K562 (cell line): ENCODE measurements around the gene CELA3B. TPM values are rescaled to one million over a fixed set of nuclear protein-coding genes. Genes with fewer than 3 reads are reported as not detected.

ENCODE experiments used
- ARID3A ChIP-seq: IDR thresholded peaks from 2 replicates; pipeline ENCODE4 v1.6.1; 2012; ENCODE audit warnings: low read depth, low read length, improper control_type of control experiment, borderline replicate concordance
- CC2D1A ChIP-seq: fragments of 450-650 bp; IDR thresholded peaks from 2 replicates; pipeline ENCODE4 v1.6.1; 2017; ENCODE audit warnings: mild to moderate bottlenecking
- CCAR2 ChIP-seq: fragments of 200-400 bp; formaldehyde crosslinking; IDR thresholded peaks from 2 replicates; pipeline ENCODE4 v1.6.1; 2017; ENCODE audit warnings: mild to moderate bottlenecking, low read depth, low read length
- CHCHD3 ChIP-seq: fragments of 250-450 bp; sonication (Bioruptor Pico); IDR thresholded peaks from 2 replicates; pipeline ENCODE4 v2.1.2; 2022; ENCODE audit warnings: mild to moderate bottlenecking
- ELF4 ChIP-seq: fragments of 450-650 bp; formaldehyde crosslinking; IDR thresholded peaks from 2 replicates; pipeline ENCODE4 v1.4.0; 2022; ENCODE audit warnings: missing genetic modification characterization
- HDGF ChIP-seq: fragments of 450-650 bp; IDR thresholded peaks from 2 replicates; pipeline ENCODE4 v1.6.1; 2016
- HLTF ChIP-seq: fragments of 450-650 bp; IDR thresholded peaks from 2 replicates; pipeline ENCODE4 v1.6.1; 2016
- HNRNPK ChIP-seq: fragments of 200-400 bp; formaldehyde crosslinking; IDR thresholded peaks from one replicate; pipeline ENCODE4 v1.6.1; 2018; ENCODE audit warnings: mild to moderate bottlenecking, low read depth, low read length; ENCODE audit not compliant: poor library complexity, severe bottlenecking
- MYC ChIP-seq, 2 experiments: fragments of 250-450 bp in 1 of 2; sonication (Bioruptor Pico) in 1 of 2; IDR thresholded peaks; 2 replicates each; pipeline versions ENCODE4 v1.5.1 to v1.6.1; 2012 to 2021; ENCODE audit warnings: low read depth in 2 of 2, borderline replicate concordance in 1 of 2, improper control_type of control experiment in 1 of 2, low read length in 1 of 2, mild to moderate bottlenecking in 1 of 2, moderate library complexity in 1 of 2
- NR0B1 ChIP-seq: fragments of 450-650 bp; IDR thresholded peaks from one replicate; pipeline ENCODE4 v1.6.1; 2018; ENCODE audit warnings: mild to moderate bottlenecking, moderate library complexity; ENCODE audit not compliant: partially characterized antibody
- NRF1 ChIP-seq, 2 experiments: fragments of 450-650 bp; IDR thresholded peaks in 1 of 2; conservative IDR thresholded peaks in 1 of 2; 2 replicates each; pipeline ENCODE4 v1.6.1; 2014; ENCODE audit warnings: mild to moderate bottlenecking in 2 of 2
- REST ChIP-seq, 2 experiments: fragments of 450-650 bp; formaldehyde crosslinking in 1 of 2; IDR thresholded peaks; 2 replicates each; pipeline versions ENCODE4 v1.4.0 to v1.6.1; 2014 to 2020; ENCODE audit warnings: mild to moderate bottlenecking in 2 of 2, borderline replicate concordance in 1 of 2, low read depth in 1 of 2
- TAF7 ChIP-seq: fragments of 450-650 bp; IDR thresholded peaks from 2 replicates; pipeline ENCODE4 v1.6.1; 2016; ENCODE audit warnings: missing genetic modification characterization, missing compliant biosample characterization
- TCF7L2 ChIP-seq: fragments of 150-350 bp; IDR thresholded peaks from 2 replicates; pipeline ENCODE4 v1.6.1; 2016; ENCODE audit warnings: low read depth, mild to moderate bottlenecking, low read length, moderate library complexity
- ZNF57 ChIP-seq: fragments of 450-650 bp; formaldehyde crosslinking; IDR thresholded peaks from 2 replicates; pipeline ENCODE4 v1.4.0; 2020; ENCODE audit warnings: mild to moderate bottlenecking, moderate library complexity
- polyA plus RNA-seq, 8 experiments: library from polyadenylated mRNA; depleted of rRNA in 4 of 8; stranded (reverse) in 5 of 8; unstranded in 3 of 8; fragments of >200 nt; fragmentation: Nextera tagmentation in 2 of 8; fragmentation: Illumina TruSeq in 1 of 8; extraction: Ambion mirVana in 2 of 8; extraction: Trizol in 1 of 8; gene quantifications; 2 replicates each; pipeline versions ENCODE4 v1.2.1 to v1.2.3, GENCODE V29; 2011 to 2014; ENCODE audit warnings: inconsistent platforms in 1 of 8, missing spikeins in 1 of 8
- total RNA-seq, 7 experiments: library from RNA; depleted of rRNA in 6 of 7; stranded (reverse); fragments of >200 nt in 6 of 7; fragmentation: Illumina TruSeq in 2 of 7; extraction: Trizol in 2 of 7; gene quantifications; 2 replicates each; pipeline versions ENCODE4 v1.2.1 to v1.2.3, GENCODE V29; 2011 to 2021; ENCODE audit warnings: low replicate concordance in 1 of 7

CELA3B gene
- total and polyA plus RNA-seq, 9 of the 15 experiments (the other 6 are each of a cell fraction or from before 2014, with no cell fraction given) = 3.1 TPM; not detected in 8

GRCh38 chr1:21937372-21938121 is 39.3 kb upstream of the CELA3B start (continued):
- TF ChIP-seq ZNF57 (CRISPR knock-in tag) (no peak), NR0B1 (no peak), REST (IDR thresholded peaks at IDR 0.05; ENCODE audit: borderline replicate concordance) (no peak), REST (CRISPR knock-in tag; IDR thresholded peaks at IDR 0.05; ENCODE audit: low read depth) (peak; percentile 75; the same call in 1 of the 2 replicates), CHCHD3 (CRISPR knock-in tag) (no peak), TAF7 (tag) (no peak), HLTF (peak; percentile 86; the same call in 1 of the 2 replicates), ELF4 (peak; percentile 87), TCF7L2 (no peak), HNRNPK (peak; percentile 45), HDGF (peak; percentile 98), MYC (IDR thresholded peaks at IDR 0.05; ENCODE audit: low read depth, low read length) (peak; percentile 66; the same call in 1 of the 2 replicates), MYC (CRISPR knock-in tag; IDR thresholded peaks at IDR 0.05; ENCODE audit: borderline replicate concordance, low read depth) (no peak), NRF1 (conservative IDR thresholded peaks at IDR 0.05 in 1 of 2, IDR thresholded peaks at IDR 0.05 in 1 of 2) (peak; percentile 57 to 61; a peak in 2 of 4 replicates), CC2D1A (no peak), ARID3A (no peak), CCAR2 (no peak)
